Caco-2 (cell line): ENCODE results near the gene PFKFB3. TPM values are rescaled to one million over a fixed set of nuclear protein-coding genes. Genes with fewer than 3 reads are reported as not detected.

Experiments
- BruUV-seq: library from RNA; stranded (reverse); fragments of 400-500 nt; replicated peaks from 2 replicates; lab custom pipeline; 2021; lab: Mats Ljungman, UMichigan
- CTCF ChIA-PET: fragments of 300-600 bp; sonication (Branson Sonifier 250); formaldehyde crosslinking; loops from one replicate; lab custom pipeline; 2022; ENCODE audit warnings: antibody characterized with exemption; lab: Charles Lee
- POLR2A ChIA-PET: fragments of 300-600 bp; sonication (Branson Sonifier 250); formaldehyde crosslinking; loops from one replicate; lab custom pipeline; 2022; ENCODE audit warnings: antibody characterized with exemption; lab: Charles Lee
- DNase-seq, 2 experiments: peaks; one replicate each; pipeline versions ENCODE4 v3.0.0 to v3.0.0-alpha.2; 2020 to 2022
- H3K27me3 ChIP-seq: replicated peaks from 2 replicates; pipeline ENCODE4 v1.6.0; 2011; ENCODE audit warnings: low read length; ENCODE audit not compliant: control insufficient read depth, insufficient read depth
- H3K36me3 ChIP-seq: 2 replicates; pipeline ENCODE4 v1.5.1; 2011; ENCODE audit warnings: low read length; ENCODE audit not compliant: control insufficient read depth, insufficient read depth
- H3K4me1 ChIP-seq: fragments of 250-450 bp; sonication (Bioruptor Pico); 2 replicates; pipeline ENCODE4 v1.5.1; 2020; ENCODE audit warnings: mild to moderate bottlenecking
- H3K4me3 ChIP-seq: 2 replicates; pipeline ENCODE4 v1.5.1; 2011; ENCODE audit warnings: low read depth, mild to moderate bottlenecking, control low read depth, low read length
- H3K9me3 ChIP-seq: fragments of 250-450 bp; sonication (Bioruptor Pico); 2 replicates; pipeline ENCODE4 v1.5.1; 2020; ENCODE audit warnings: mild to moderate bottlenecking, moderate library complexity
- H3K27ac Mint-ChIP-seq: one replicate; pipeline ENCODE4 v1.8.0; 2022; ENCODE audit warnings: mixed read lengths; ENCODE audit not compliant: unreplicated experiment
- H3K27me3 Mint-ChIP-seq: one replicate; pipeline ENCODE4 v1.8.0; 2022; ENCODE audit warnings: mixed read lengths; ENCODE audit not compliant: insufficient read depth, unreplicated experiment
- H3K36me3 Mint-ChIP-seq: one replicate; pipeline ENCODE4 v1.8.0; 2022; ENCODE audit warnings: mild to moderate bottlenecking, mixed read lengths; ENCODE audit not compliant: insufficient read depth, unreplicated experiment
- H3K4me1 Mint-ChIP-seq: one replicate; pipeline ENCODE4 v1.8.0; 2022; ENCODE audit warnings: low read depth, mixed read lengths; ENCODE audit not compliant: unreplicated experiment
- H3K4me3 Mint-ChIP-seq: one replicate; pipeline ENCODE4 v1.8.0; 2022; ENCODE audit warnings: mild to moderate bottlenecking, moderate library complexity, mixed read lengths; ENCODE audit not compliant: unreplicated experiment
- H3K9me3 Mint-ChIP-seq: one replicate; pipeline ENCODE4 v1.8.0; 2022; ENCODE audit warnings: mixed read lengths; ENCODE audit not compliant: unreplicated experiment
- intact Hi-C: fragments of 100-400 bp; cut with micrococcal nuclease; formaldehyde crosslinking; loops from one replicate; pipeline ENCODE4 v1.10.0; 2022; ENCODE audit not compliant: unreplicated experiment
- total RNA-seq: library from RNA; stranded (reverse); gene quantifications from 2 replicates; pipeline ENCODE4 v1.2.3, GENCODE V29; 2022
- TF ChIP-seq, protein P1 (sequence below), 2 experiments: fragments of 200-600 bp in 1 of 2; IDR thresholded peaks; 1 replicate in 1 of 2; 2 replicates in 1 of 2; pipeline versions ENCODE4 v1.5.1 to v1.8.0; 2011 to 2022; ENCODE audit warnings: antibody characterized with exemption in 1 of 2, control low read depth in 1 of 2, inconsistent platforms in 1 of 2, low read depth in 1 of 2, low read length in 1 of 2, mild to moderate bottlenecking in 1 of 2, moderate library complexity in 1 of 2; ENCODE audit not compliant: insufficient read depth in 1 of 2, severe bottlenecking in 1 of 2, unreplicated experiment in 1 of 2

Gene PFKFB3
- total RNA-seq, 1 experiment from 2014 or later, result 33.0 TPM

DNA sequence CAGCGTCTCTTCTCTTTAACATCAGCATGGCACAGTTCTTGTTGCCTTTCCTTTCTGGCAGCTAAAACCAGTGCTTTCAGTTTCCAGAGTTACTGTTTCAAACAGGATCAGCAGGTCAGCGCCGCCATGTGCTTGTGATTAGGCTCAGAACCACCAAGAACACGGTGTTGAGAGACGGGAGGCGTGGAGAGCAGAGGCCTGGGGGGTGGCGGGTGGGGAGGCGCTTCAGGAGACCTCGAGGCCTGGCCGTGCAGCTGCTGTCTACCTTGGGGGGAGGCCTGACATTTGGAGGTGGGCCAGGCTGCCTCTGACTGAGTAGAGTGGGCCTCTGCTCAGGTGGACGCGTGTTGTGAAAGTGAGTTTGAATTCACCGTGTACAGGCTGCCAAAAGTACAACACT is 22.0 kb downstream of the PFKFB3 start:
- POLR2A ChIA-PET, result no interaction called here
- BruUV-seq, result no TSS peak

DNA sequence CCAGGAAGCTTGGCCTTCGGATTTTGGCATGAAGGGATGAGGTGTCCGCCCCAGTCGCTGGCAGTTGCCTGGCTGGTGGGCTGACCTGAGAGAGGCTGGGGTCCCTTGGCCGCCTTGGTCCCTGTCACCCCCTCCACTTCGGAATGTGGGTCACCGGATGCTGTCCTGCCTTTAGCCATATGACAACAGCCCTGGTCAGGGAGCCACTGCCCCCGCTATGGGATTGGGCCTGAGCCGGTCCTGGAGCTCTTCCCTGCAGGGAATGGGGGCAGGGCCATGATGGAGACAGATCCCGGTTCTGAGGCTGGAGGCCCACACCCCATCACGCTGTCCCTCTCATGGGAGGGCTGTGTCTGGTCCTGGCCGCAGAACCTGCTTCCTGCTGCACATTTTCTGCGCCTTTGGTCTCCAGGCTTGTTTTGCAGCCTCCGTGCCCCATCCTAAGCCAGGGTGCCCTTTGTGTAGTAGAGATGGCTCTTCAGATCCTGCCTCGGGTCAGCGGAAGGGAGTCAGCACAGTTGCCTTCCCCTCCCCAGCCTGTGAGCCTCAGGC is 22.6 kb downstream of the PFKFB3 start:
- no peaks in the 10 kb centered on the region for H3K4me1 Mint-ChIP-seq
- Histone ChIP-seq H3K4me3 (no peak overlapping the region), H3K9me3 (no peaks in the 10 kb centered on the region), H3K4me1 (no peaks in the 10 kb centered on the region), H3K27me3 (no peaks in the 10 kb centered on the region), H3K36me3 (peaks cover 16% of the 10 kb centered on the region)
- H3K27ac Mint-ChIP-seq, result no peak overlapping the region
- intact Hi-C loops, result no loop called here
- CTCF ChIA-PET, result no interaction called here
- H3K4me3 Mint-ChIP-seq, result no peak overlapping the region
- no TSS peak for BruUV-seq
- H3K36me3 Mint-ChIP-seq, result peaks cover 41% of the 10 kb centered on the region
- TF ChIP-seq, protein P1, sequence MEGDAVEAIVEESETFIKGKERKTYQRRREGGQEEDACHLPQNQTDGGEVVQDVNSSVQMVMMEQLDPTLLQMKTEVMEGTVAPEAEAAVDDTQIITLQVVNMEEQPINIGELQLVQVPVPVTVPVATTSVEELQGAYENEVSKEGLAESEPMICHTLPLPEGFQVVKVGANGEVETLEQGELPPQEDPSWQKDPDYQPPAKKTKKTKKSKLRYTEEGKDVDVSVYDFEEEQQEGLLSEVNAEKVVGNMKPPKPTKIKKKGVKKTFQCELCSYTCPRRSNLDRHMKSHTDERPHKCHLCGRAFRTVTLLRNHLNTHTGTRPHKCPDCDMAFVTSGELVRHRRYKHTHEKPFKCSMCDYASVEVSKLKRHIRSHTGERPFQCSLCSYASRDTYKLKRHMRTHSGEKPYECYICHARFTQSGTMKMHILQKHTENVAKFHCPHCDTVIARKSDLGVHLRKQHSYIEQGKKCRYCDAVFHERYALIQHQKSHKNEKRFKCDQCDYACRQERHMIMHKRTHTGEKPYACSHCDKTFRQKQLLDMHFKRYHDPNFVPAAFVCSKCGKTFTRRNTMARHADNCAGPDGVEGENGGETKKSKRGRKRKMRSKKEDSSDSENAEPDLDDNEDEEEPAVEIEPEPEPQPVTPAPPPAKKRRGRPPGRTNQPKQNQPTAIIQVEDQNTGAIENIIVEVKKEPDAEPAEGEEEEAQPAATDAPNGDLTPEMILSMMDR (IDR thresholded peaks at IDR 0.05; ENCODE audit: insufficient read depth in 1 of 2, low read depth in 1 of 2, low read length in 1 of 2, severe bottlenecking in 1 of 2, unreplicated experiment in 1 of 2), result no peak
- DNase-seq, result no peak
- POLR2A ChIA-PET, result no interaction called here
- no peaks in the 10 kb centered on the region for H3K27me3 Mint-ChIP-seq
- no peaks in the 10 kb centered on the region for H3K9me3 Mint-ChIP-seq

More for the DNA sequence above, 22.0 kb downstream of the PFKFB3 start:
- Histone ChIP-seq H3K9me3 (no peaks in the 10 kb centered on the region), H3K36me3 (peaks cover 16% of the 10 kb centered on the region), H3K4me3 (no peak overlapping the region), H3K4me1 (no peaks in the 10 kb centered on the region), H3K27me3 (no peaks in the 10 kb centered on the region)
- CTCF ChIA-PET, result interaction anchor here (1.3 kb wide), 1 partner anchor 177 kb away, joined by 4 read pairs; no protein-coding TSS in a partner anchor
- Mint-ChIP-seq H3K9me3 (no peaks in the 10 kb centered on the region), H3K4me3 (no peak overlapping the region), H3K27ac (no peak overlapping the region), H3K27me3 (no peaks in the 10 kb centered on the region), H3K4me1 (no peaks in the 10 kb centered on the region), H3K36me3 (peaks cover 40% of the 10 kb centered on the region)
- no peak for DNase-seq
- intact Hi-C loops, result no loop called here
- TF ChIP-seq, protein P1 (IDR thresholded peaks at IDR 0.05; ENCODE audit: insufficient read depth in 1 of 2, low read depth in 1 of 2, low read length in 1 of 2, severe bottlenecking in 1 of 2, unreplicated experiment in 1 of 2), result no peak

DNA sequence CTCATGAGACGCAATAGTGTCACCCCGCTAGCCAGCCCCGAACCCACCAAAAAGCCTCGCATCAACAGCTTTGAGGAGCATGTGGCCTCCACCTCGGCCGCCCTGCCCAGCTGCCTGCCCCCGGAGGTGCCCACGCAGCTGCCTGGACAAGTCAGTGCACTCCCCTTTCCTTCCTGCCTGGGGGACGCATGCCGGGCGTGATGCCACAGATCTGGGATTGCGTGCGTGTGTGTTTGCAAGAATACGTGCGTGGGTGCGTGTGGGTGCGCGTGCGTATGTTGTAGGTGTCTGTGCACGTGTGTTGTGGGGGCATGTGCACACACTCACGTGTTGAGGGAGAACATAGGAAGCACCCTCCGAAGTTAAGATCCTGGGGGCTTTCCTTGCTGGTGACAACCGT is 23.5 kb downstream of the PFKFB3 start:
- intact Hi-C loops, result no loop called here
- peaks cover 12% of the 10 kb centered on the region for H3K36me3 ChIP-seq
- H3K4me3 Mint-ChIP-seq, result no peak overlapping the region

More for the DNA sequence above, 23.5 kb downstream of the PFKFB3 start:
- Mint-ChIP-seq H3K27ac (no peak overlapping the region), H3K4me1 (no peaks in the 10 kb centered on the region), H3K9me3 (no peaks in the 10 kb centered on the region), H3K27me3 (no peaks in the 10 kb centered on the region), H3K36me3 (peaks cover 41% of the 10 kb centered on the region)
- Histone ChIP-seq H3K9me3 (no peaks in the 10 kb centered on the region), H3K27me3 (no peaks in the 10 kb centered on the region), H3K4me3 (no peak overlapping the region), H3K4me1 (no peaks in the 10 kb centered on the region)
- CTCF ChIA-PET, result no interaction called here
- no peak for DNase-seq
- no TSS peak for BruUV-seq
- TF ChIP-seq, protein P1 (IDR thresholded peaks at IDR 0.05; ENCODE audit: insufficient read depth in 1 of 2, low read depth in 1 of 2, low read length in 1 of 2, severe bottlenecking in 1 of 2, unreplicated experiment in 1 of 2), result no peak
- POLR2A ChIA-PET, result no interaction called here
